GM08714 (cell line): ENCODE results near the gene HNRNPLL.
"Not testable (repeated sequence)": the region's sequence is repeated elsewhere in the genome, so short reads cannot be mapped to it uniquely, and the experiment has no call there.

Experiments used
- H3K4me3 ChIP-seq: fragments of 200-500 bp; sonication (Bioruptor generic); 2 replicates; pipeline ENCODE4 v1.5.1; 2014; ENCODE audit warnings: mild to moderate bottlenecking, low read length, inconsistent platforms
- ZNF274 ChIP-seq: IDR thresholded peaks from 2 replicates; pipeline ENCODE4 v1.6.1; 2012; ENCODE audit warnings: mild to moderate bottlenecking, low read depth, low read length

Gene HNRNPLL

GRCh38 chr2:38540580-38541286 lies 62.0 kb downstream of the HNRNPLL start:
- H3K4me3 ChIP-seq: no peak overlapping the region
- TF ChIP-seq ZNF274: no peak

- no peak overlapping the region for H3K4me3 ChIP-seq
- TF ChIP-seq ZNF274: no peak
These were observed 63.6 kb downstream of the HNRNPLL start for GRCh38 chr2:38539086-38539485.

GRCh38 chr2:38537937-38538525 lies 64.7 kb downstream of the HNRNPLL start:
- H3K4me3 ChIP-seq: no peak overlapping the region
- TF ChIP-seq ZNF274: no peak

GRCh38 chr2:38537296-38537695 lies 65.4 kb downstream of the HNRNPLL start:
- H3K4me3 ChIP-seq: not testable (repeated sequence)

- peak overlapping the region; percentile 58; the same call in 1 of the 2 replicates for H3K4me3 ChIP-seq
- TF ChIP-seq ZNF274: no peak
These were observed 66.8 kb downstream of the HNRNPLL start for GRCh38 chr2:38535744-38536506.

GRCh38 chr2:38535404-38535743 lies 67.4 kb downstream of the HNRNPLL start:
- H3K4me3 ChIP-seq: no peak overlapping the region
- no peak for TF ChIP-seq ZNF274

- H3K4me3 ChIP-seq: no peak overlapping the region
- no peak for TF ChIP-seq ZNF274
These were observed 67.9 kb downstream of the HNRNPLL start for GRCh38 chr2:38534746-38535403.

GRCh38 chr2:38533757-38534545 lies 68.8 kb downstream of the HNRNPLL start:
- H3K4me3 ChIP-seq: no peak overlapping the region
- no peak for TF ChIP-seq ZNF274

- H3K4me3 ChIP-seq: no peak overlapping the region
- TF ChIP-seq ZNF274: no peak
These were observed 69.5 kb downstream of the HNRNPLL start for GRCh38 chr2:38533180-38533579.

GRCh38 chr2:38532366-38532765 lies 70.4 kb downstream of the HNRNPLL start:
- TF ChIP-seq ZNF274: no peak

GRCh38 chr2:38529208-38529607 lies 73.5 kb downstream of the HNRNPLL start:
- H3K4me3 ChIP-seq: no peak overlapping the region
- no peak for TF ChIP-seq ZNF274

More at GRCh38 chr2:38532366-38532765, 70.4 kb downstream of the HNRNPLL start:
- H3K4me3 ChIP-seq: no peak overlapping the region

- H3K4me3 ChIP-seq: no peak overlapping the region
- TF ChIP-seq ZNF274: no peak
These were observed 74.2 kb downstream of the HNRNPLL start for GRCh38 chr2:38528534-38528933.

GRCh38 chr2:38528008-38528442 lies 74.7 kb downstream of the HNRNPLL start:
- TF ChIP-seq ZNF274: no peak
- H3K4me3 ChIP-seq: peak overlapping the region; percentile 28; the same call in 1 of the 2 replicates
